SK-N-SH (cell line): ENCODE data around the gene NR2F1. TPM values are rescaled to one million over a fixed set of nuclear protein-coding genes. Genes with fewer than 3 reads are reported as not detected.

Experiments
- CTCF ChIA-PET: fragments of 300-600, 350-600 bp; formaldehyde crosslinking; extraction: SDS; loops from one replicate; lab custom pipeline; 2021; lab: Yijun Ruan, JAX
- POLR2A ChIA-PET: fragments of 350-600 bp; sonication (Branson Sonifier 250); formaldehyde crosslinking; extraction: SDS; loops from one replicate; lab custom pipeline; 2020; ENCODE audit warnings: antibody characterized with exemption, inconsistent platforms; lab: Yijun Ruan, JAX
- DNase-seq: peaks from one replicate; pipeline ENCODE4 v3.0.0; 2012
- H2AFZ ChIP-seq: fragments of 200-600 bp; sonication (generic); 2 replicates; pipeline ENCODE4 v1.8.1; 2016; ENCODE audit warnings: antibody characterized with exemption, mild to moderate bottlenecking, low read depth
- H3F3A ChIP-seq: fragments of 200-600 bp; sonication (generic); replicated peaks from 2 replicates; pipeline ENCODE3; 2016; ENCODE audit warnings: antibody characterized with exemption, mild to moderate bottlenecking; ENCODE audit not compliant: insufficient read depth
- H3K27ac ChIP-seq, 2 experiments: fragments of 200-500 bp in 1 of 2; fragments of 200-600 bp in 1 of 2; sonication (Bioruptor generic) in 1 of 2; sonication (generic), shearing (Covaris generic) in 1 of 2; 2 replicates each; pipeline versions ENCODE4 v1.5.1 to v1.6.1; 2014 to 2016; ENCODE audit warnings: low read depth in 2 of 2, inconsistent platforms in 1 of 2, low read length in 1 of 2, mild to moderate bottlenecking in 1 of 2, mixed read lengths in 1 of 2
- H3K27me3 ChIP-seq: fragments of 200-600 bp; sonication (generic), shearing (Covaris generic); 2 replicates; pipeline ENCODE4 v1.6.1; 2016; ENCODE audit warnings: mixed run types; ENCODE audit not compliant: insufficient read depth
- H3K36me3 ChIP-seq, 2 experiments: fragments of 200-500 bp in 1 of 2; fragments of 200-600 bp in 1 of 2; sonication (Bioruptor generic) in 1 of 2; sonication (generic) in 1 of 2; replicated peaks in 1 of 2; 2 replicates each; pipeline versions ENCODE3 to v1.5.1; 2014 to 2016; ENCODE audit warnings: low read length in 1 of 2, mild to moderate bottlenecking in 1 of 2; ENCODE audit not compliant: insufficient read depth in 2 of 2, control insufficient read depth in 1 of 2
- H3K4me1 ChIP-seq, 2 experiments: fragments of 200-500 bp in 1 of 2; fragments of 200-600 bp in 1 of 2; sonication (Bioruptor generic) in 1 of 2; sonication (generic), shearing (Covaris generic) in 1 of 2; 2 replicates each; pipeline versions ENCODE4 v1.5.1 to v1.6.1; 2014 to 2016; ENCODE audit warnings: low read depth in 1 of 2, low read length in 1 of 2, mixed run types in 1 of 2; ENCODE audit not compliant: insufficient read depth in 2 of 2, control insufficient read depth in 1 of 2
- H3K4me2 ChIP-seq: fragments of 200-600 bp; sonication (generic), shearing (Covaris generic); 2 replicates; pipeline ENCODE4 v1.6.1; 2017; ENCODE audit warnings: mixed run types
- H3K4me3 ChIP-seq, 2 experiments: fragments of 200-500 bp in 1 of 2; fragments of 200-600 bp in 1 of 2; sonication (Bioruptor generic) in 1 of 2; sonication (generic), shearing (Covaris generic) in 1 of 2; 2 replicates each; pipeline versions ENCODE4 v1.5.1 to v1.8.1; 2014 to 2016; ENCODE audit warnings: low read depth in 2 of 2, inconsistent platforms in 1 of 2, low read length in 1 of 2, mild to moderate bottlenecking in 1 of 2, mixed read lengths in 1 of 2, moderate library complexity in 1 of 2
- H3K79me2 ChIP-seq: fragments of 200-600 bp; sonication (generic); 2 replicates; pipeline ENCODE4 v1.8.1; 2017; ENCODE audit warnings: mild to moderate bottlenecking; ENCODE audit not compliant: insufficient read depth
- H3K9ac ChIP-seq: fragments of 200-600 bp; sonication (generic); 2 replicates; pipeline ENCODE4 v1.6.1; 2017; ENCODE audit warnings: mixed run types
- H3K9me2 ChIP-seq: fragments of 200-600 bp; sonication (generic); 2 replicates; pipeline ENCODE4 v1.6.1; 2017; ENCODE audit warnings: mixed run types
- H3K9me3 ChIP-seq: fragments of 200-600 bp; sonication (generic); 2 replicates; pipeline ENCODE4 v1.6.1; 2017; ENCODE audit warnings: mixed run types, mild to moderate bottlenecking, moderate library complexity
- H4K20me1 ChIP-seq: fragments of 200-600 bp; sonication (generic); 2 replicates; pipeline ENCODE4 v1.6.1; 2017; ENCODE audit warnings: mild to moderate bottlenecking, mixed run types; ENCODE audit not compliant: insufficient read depth
- CHD2 ChIP-seq: fragments of 150-350 bp; IDR thresholded peaks from 2 replicates; pipeline ENCODE4 v1.6.1; 2018; ENCODE audit warnings: low read length; ENCODE audit not compliant: partially characterized antibody
- GATA2 ChIP-seq: sonication (generic); formaldehyde crosslinking; IDR thresholded peaks from 2 replicates; pipeline ENCODE4 v1.5.0; 2020; ENCODE audit warnings: mild to moderate bottlenecking, missing genetic modification reagents
- JUND ChIP-seq: IDR thresholded peaks from 2 replicates; pipeline ENCODE4 v1.4.0; 2012
- MEF2A ChIP-seq: IDR thresholded peaks from 2 replicates; pipeline ENCODE4 v1.4.0; 2012; ENCODE audit warnings: low read depth, borderline replicate concordance
- RAD21 ChIP-seq: IDR thresholded peaks from 2 replicates; pipeline ENCODE4 v1.6.1; 2012; ENCODE audit warnings: mild to moderate bottlenecking, low read length
- RFX5 ChIP-seq: IDR thresholded peaks from 2 replicates; pipeline ENCODE4 v1.6.1; 2012; ENCODE audit warnings: mild to moderate bottlenecking, improper control_type of control experiment, low read length
- RXRA ChIP-seq: IDR thresholded peaks from 2 replicates; pipeline ENCODE4 v1.4.0; 2012; ENCODE audit warnings: low read depth, mild to moderate bottlenecking, borderline replicate concordance
- SIN3A ChIP-seq: IDR thresholded peaks from 2 replicates; pipeline ENCODE4 v1.6.1; 2012; ENCODE audit warnings: low read depth, mild to moderate bottlenecking, low read length, moderate library complexity, borderline replicate concordance
- SMC3 ChIP-seq: IDR thresholded peaks from 2 replicates; pipeline ENCODE4 v1.6.1; 2012; ENCODE audit warnings: low read depth, low read length, improper control_type of control experiment
- TEAD4 ChIP-seq: IDR thresholded peaks from 2 replicates; pipeline ENCODE4 v1.4.0; 2012; ENCODE audit warnings: mild to moderate bottlenecking, borderline replicate concordance; ENCODE audit not compliant: insufficient read depth
- ZBTB33 ChIP-seq: IDR thresholded peaks from 2 replicates; pipeline ENCODE4 v1.4.0; 2012; ENCODE audit warnings: low read depth, borderline replicate concordance
- WGBS: methylation state at CpG from one replicate; pipeline ENCODE4 v1.1.6; 2017; ENCODE audit warnings: low lambda C conversion rate; 5-methylcytosine and 5-hydroxymethylcytosine counted together
- polyA plus RNA-seq, 3 experiments: library from polyadenylated mRNA; depleted of rRNA; stranded (reverse); fragments of >200 nt; gene quantifications; 2 replicates each; pipeline ENCODE4 v1.2.3, GENCODE V29; 2012

NR2F1 gene
- polyA plus RNA-seq, 1 of the 3 experiments (the other 2 are of a cell fraction) = 47.1 TPM

DNA sequence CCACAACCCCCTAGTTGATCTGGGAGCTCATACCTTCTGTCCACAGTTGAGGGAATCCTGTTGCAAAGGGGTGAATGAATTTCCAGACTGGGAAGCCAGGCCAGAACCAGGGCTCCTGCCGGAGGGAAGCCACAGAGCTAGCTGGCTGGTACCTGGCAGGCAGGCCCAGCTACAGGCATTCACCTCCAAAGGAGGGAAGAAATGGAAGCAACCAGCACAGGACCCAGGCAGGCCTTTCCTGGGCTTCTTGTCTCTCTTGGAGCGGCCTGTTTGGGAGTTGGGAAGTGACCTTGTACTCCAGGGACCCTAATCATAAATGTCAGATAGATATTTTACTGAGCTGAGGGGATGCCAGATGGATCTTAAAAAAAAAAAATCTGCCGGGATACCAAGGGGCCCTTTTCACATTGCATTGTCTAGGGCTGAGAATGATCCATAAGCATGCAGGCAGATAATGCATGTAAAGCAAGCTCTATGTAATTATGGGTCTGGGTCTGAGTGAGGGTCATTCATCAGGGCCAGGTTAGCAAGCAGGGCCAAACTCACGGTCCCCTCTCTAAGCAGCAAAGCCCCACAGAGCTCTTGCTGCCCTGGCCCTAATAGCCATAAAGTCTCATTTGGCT lies 8.4 kb downstream of the NR2F1 start:
- ChIA-PET CTCF (interaction anchor here (0.8 to 3.0 kb wide), 6 partner anchors 10 to 1259 kb away, joined by 3 to 13 read pairs (median 6); no protein-coding TSS in a partner anchor), POLR2A (interaction anchor here (1.2 kb wide), 1 partner anchor 10 kb away, joined by 3 read pairs; no protein-coding TSS in a partner anchor)
- Histone ChIP-seq H2AFZ (no peak overlapping the region), H3K9me2 (no peaks in the 10 kb centered on the region), H3K36me3 (peaks cover 24 to 51% of the 10 kb centered on the region in 2 experiments), H4K20me1 (peaks cover 4% of the 10 kb centered on the region; the same call in 1 of the 2 replicates), H3K4me1 (peaks cover 0 to 24% of the 10 kb centered on the region in 2 experiments; a peak in 3 of 4 replicates), H3K27ac (no peak overlapping the region), H3F3A (peaks cover 6% of the 10 kb centered on the region), H3K27me3 (no peaks in the 10 kb centered on the region), H3K9ac (no peak overlapping the region), H3K9me3 (no peaks in the 10 kb centered on the region), H3K4me3 (no peak overlapping the region), H3K79me2 (peaks cover 65% of the 10 kb centered on the region), H3K4me2 (0 out of 2 replicates have a peak overlapping the region, but pooled peaks have one; percentile 6)
- WGBS = 100% methylated on average over 3 of the region's 4 CpGs
- TF ChIP-seq SIN3A (no peak), GATA2 (CRISPR knock-in tag) (no peak), JUND (no peak), RFX5 (no peak), ZBTB33 (no peak), SMC3 (no peak), TEAD4 (no peak), CHD2 (no peak)
- no peak for DNase-seq

- peaks cover 50% of the 10 kb centered on the region for H3K79me2 ChIP-seq
- no peaks in the 10 kb centered on the region for H3K27me3 ChIP-seq
- CTCF ChIA-PET = interaction anchor here (2.9 kb wide), 1 partner anchor 208 kb away, joined by 13 read pairs; no protein-coding TSS in a partner anchor
- no peak overlapping the region for H3K4me2 ChIP-seq
- H3K4me1 ChIP-seq = peaks cover 0 to 24% of the 10 kb centered on the region in 2 experiments; a peak in 3 of 4 replicates
- POLR2A ChIA-PET = no interaction called here
- TF ChIP-seq SMC3 (no peak), SIN3A (no peak), RXRA (no peak), RAD21 (no peak), MEF2A (no peak)
- no peaks in the 10 kb centered on the region for H3F3A ChIP-seq
- no peak overlapping the region for H3K9ac ChIP-seq
- H3K4me3 ChIP-seq = no peak overlapping the region
- no peak for DNase-seq
- no peaks in the 10 kb centered on the region for H3K9me2 ChIP-seq
- no peak overlapping the region for H3K27ac ChIP-seq
- 96% methylated on average over 5 of the region's 5 CpGs for WGBS
- H4K20me1 ChIP-seq = peaks cover 4% of the 10 kb centered on the region; the same call in 1 of the 2 replicates
- peaks cover 24 to 51% of the 10 kb centered on the region in 2 experiments for H3K36me3 ChIP-seq
- no peak overlapping the region for H2AFZ ChIP-seq
- H3K9me3 ChIP-seq = no peaks in the 10 kb centered on the region
These were observed 9.9 kb downstream of the NR2F1 start for GRCh38 chr5:93592883-93593282.
